PFSK-1 (cell line): ENCODE results near the gene NFS1.

ENCODE experiments used
- FOXP2 ChIP-seq: optimal IDR thresholded peaks from 2 replicates; pipeline ENCODE3; 2011; ENCODE audit warnings: borderline replicate concordance, control low read depth, inconsistent platforms; ENCODE audit not compliant: insufficient read depth; ENCODE audit errors: extremely low read length, extremely low read depth
- POLR2AphosphoS5 ChIP-seq: IDR thresholded peaks from 2 replicates; pipeline ENCODE4 v1.6.1; 2012; ENCODE audit warnings: low read depth, mild to moderate bottlenecking, control low read depth, low read length, moderate library complexity
- REST ChIP-seq, 2 experiments: IDR thresholded peaks; 2 replicates each; pipeline versions ENCODE4 v1.6.1 to v1.8.0; 2011 to 2012; ENCODE audit warnings: low read depth in 2 of 2, low read length in 2 of 2, control low read depth in 1 of 2, inconsistent platforms in 1 of 2, mild to moderate bottlenecking in 1 of 2, moderate library complexity in 1 of 2; ENCODE audit not compliant: insufficient read depth in 1 of 2
- SIN3A ChIP-seq: IDR thresholded peaks from 2 replicates; pipeline ENCODE4 v1.6.1; 2012; ENCODE audit warnings: mild to moderate bottlenecking, low read length, moderate library complexity, borderline replicate concordance; ENCODE audit not compliant: insufficient read depth
- TAF1 ChIP-seq: IDR thresholded peaks from 2 replicates; pipeline ENCODE4 v1.6.1; 2012; ENCODE audit warnings: low read length, control low read depth, borderline replicate concordance; ENCODE audit not compliant: insufficient read depth

The NFS1 gene

GRCh38 chr20:35720165-35721123, 21.3 kb upstream of the NFS1 start:
- TF ChIP-seq POLR2AphosphoS5, result no peak; the same call in 1 of the 2 replicates
- no peak for TF ChIP-seq SIN3A
- no peak for TF ChIP-seq TAF1
- TF ChIP-seq FOXP2, result no peak
- no peak for TF ChIP-seq REST (IDR thresholded peaks at IDR 0.05; ENCODE audit: insufficient read depth in 1 of 2, low read depth in 2 of 2, low read length in 2 of 2)

GRCh38 chr20:35719717-35720116, 20.6 kb upstream of the NFS1 start:
- TF ChIP-seq POLR2AphosphoS5, result no peak
- TF ChIP-seq SIN3A, result no peak
- TF ChIP-seq FOXP2, result no peak
- TF ChIP-seq REST (IDR thresholded peaks at IDR 0.05; ENCODE audit: insufficient read depth in 1 of 2, low read depth in 2 of 2, low read length in 2 of 2), result no peak
- TF ChIP-seq TAF1, result no peak

GRCh38 chr20:35718972-35719635, 20.0 kb upstream of the NFS1 start:
- TF ChIP-seq REST (IDR thresholded peaks at IDR 0.05; ENCODE audit: insufficient read depth in 1 of 2, low read depth in 2 of 2, low read length in 2 of 2) (no peak), TAF1 (no peak), POLR2AphosphoS5 (no peak), SIN3A (no peak), FOXP2 (no peak)

- no peak for TF ChIP-seq FOXP2
Measured at GRCh38 chr20:35716330-35716729, 17.2 kb upstream of the NFS1 start.

- TF ChIP-seq REST (IDR thresholded peaks at IDR 0.05; ENCODE audit: insufficient read depth in 1 of 2, low read depth in 2 of 2, low read length in 2 of 2), result no peak
- no peak for TF ChIP-seq TAF1
- no peak for TF ChIP-seq FOXP2
- no peak for TF ChIP-seq POLR2AphosphoS5
- no peak for TF ChIP-seq SIN3A
Measured at GRCh38 chr20:35715652-35716051, 16.5 kb upstream of the NFS1 start.
